OCI-LY3 (cell line): Measurements from ENCODE around the gene STON2.

Experiments used
- EZH2phosphoT487 ChIP-seq: fragments of 200-600 bp; shearing (Covaris generic); IDR thresholded peaks from 2 replicates; pipeline ENCODE4 v1.6.1; 2018; ENCODE audit warnings: antibody characterized with exemption, mixed run types, low read depth
- TF ChIP-seq, protein P1 (sequence below): fragments of 200-600, 300-600 bp; sonication (generic); IDR thresholded peaks from 2 replicates; pipeline ENCODE4 v1.5.1; 2014; ENCODE audit warnings: antibody characterized with exemption, low read length, low read depth

DNA sequence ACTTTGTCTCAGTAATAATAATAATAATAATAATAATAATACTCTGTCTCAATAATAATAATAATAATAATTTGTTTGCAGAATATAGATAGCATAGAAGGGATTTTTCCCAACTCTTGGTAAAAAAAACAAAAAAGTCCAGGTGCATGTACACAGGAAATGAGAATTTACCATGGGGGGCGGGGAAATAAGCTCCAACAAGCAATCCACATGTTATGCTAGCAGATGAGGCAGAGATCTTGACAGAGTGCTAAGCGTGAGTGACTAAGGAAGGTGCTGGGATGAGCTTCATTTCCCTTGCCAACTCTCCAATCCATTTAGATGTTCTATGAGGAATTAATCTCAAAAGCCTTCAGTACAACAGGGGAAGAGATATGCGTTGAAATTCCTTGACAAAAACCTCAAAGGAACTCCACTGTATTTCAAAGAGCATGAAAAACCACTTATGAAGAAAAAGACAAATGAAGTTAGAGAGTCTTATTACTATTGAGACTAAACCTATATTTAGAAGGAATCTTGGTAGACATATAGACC lies 134.4 kb downstream of the STON2 start:
- TF ChIP-seq, protein P1, sequence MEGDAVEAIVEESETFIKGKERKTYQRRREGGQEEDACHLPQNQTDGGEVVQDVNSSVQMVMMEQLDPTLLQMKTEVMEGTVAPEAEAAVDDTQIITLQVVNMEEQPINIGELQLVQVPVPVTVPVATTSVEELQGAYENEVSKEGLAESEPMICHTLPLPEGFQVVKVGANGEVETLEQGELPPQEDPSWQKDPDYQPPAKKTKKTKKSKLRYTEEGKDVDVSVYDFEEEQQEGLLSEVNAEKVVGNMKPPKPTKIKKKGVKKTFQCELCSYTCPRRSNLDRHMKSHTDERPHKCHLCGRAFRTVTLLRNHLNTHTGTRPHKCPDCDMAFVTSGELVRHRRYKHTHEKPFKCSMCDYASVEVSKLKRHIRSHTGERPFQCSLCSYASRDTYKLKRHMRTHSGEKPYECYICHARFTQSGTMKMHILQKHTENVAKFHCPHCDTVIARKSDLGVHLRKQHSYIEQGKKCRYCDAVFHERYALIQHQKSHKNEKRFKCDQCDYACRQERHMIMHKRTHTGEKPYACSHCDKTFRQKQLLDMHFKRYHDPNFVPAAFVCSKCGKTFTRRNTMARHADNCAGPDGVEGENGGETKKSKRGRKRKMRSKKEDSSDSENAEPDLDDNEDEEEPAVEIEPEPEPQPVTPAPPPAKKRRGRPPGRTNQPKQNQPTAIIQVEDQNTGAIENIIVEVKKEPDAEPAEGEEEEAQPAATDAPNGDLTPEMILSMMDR, result no peak
- TF ChIP-seq EZH2phosphoT487, result no peak
